Stimulated activated CD4-positive, alpha-beta T cell treated with anti-CD3 and anti-CD28 coated beads, Interleukin-15, amount 100 ng/mL, for 1 hour (primary cell): ENCODE results near the gene ATP4B.

ENCODE experiments used
- DNase-seq, 2 donors: peaks; one replicate each; pipeline ENCODE4 v3.0.0-alpha.2; 2020; ENCODE audit warnings: low read depth in 1 of 2, low spot score in 1 of 2

The ATP4B gene

GRCh38 chr13:113642563-113642962 is 15.4 kb downstream of the ATP4B start:
- DNase-seq: no peak

- DNase-seq: no peak
These were observed 16.6 kb downstream of the ATP4B start for GRCh38 chr13:113641426-113641825.

GRCh38 chr13:113639616-113640262 is 18.3 kb downstream of the ATP4B start:
- no peak for DNase-seq

GRCh38 chr13:113638806-113639205 is 19.2 kb downstream of the ATP4B start:
- no peak for DNase-seq

GRCh38 chr13:113638173-113638746 is 19.7 kb downstream of the ATP4B start:
- DNase-seq: no peak

DNA sequence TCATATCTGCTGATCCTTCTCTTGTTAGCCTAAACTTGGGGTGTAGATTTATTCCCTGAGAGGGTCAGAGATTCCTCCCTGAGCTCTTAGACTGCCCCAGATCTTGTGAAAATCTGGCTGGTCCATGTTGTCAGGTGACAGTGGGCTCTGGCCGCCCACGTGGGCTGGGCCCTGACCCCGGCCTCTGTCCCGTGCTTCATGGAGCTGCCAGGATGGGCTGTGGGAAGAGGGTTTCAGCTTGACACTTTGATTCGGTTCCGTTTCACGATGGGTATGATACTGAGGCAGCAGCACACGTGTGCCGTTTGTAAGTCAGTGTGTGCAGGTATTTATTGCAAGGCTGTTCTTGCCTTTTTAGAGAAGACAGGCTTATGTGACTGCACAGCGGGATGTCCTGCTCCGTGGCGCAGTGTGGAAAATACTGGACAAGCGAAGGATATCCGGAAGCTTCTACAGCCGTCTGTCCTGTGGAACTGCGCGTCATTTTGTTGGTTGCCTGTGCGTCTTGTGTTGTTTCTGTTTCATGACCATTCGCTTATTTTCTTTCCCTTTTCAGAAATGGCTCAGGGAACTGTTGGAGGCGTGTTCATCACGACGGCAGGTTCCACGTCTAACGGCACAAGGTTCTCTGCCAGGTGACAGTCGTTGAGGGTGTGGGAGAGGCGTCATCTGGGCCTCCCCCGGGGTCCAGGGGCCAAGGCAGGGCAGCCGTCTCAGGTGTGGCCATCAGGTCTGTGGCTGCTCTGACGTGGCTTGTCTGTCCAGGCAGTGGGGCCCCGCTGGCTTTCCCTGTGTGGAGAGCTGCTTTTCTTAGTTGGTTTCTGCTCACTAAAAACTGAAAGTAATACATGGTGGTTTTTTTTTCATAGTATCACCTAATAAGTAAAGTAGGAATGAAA is 20.5 kb downstream of the ATP4B start:
- no peak for DNase-seq

GRCh38 chr13:113636266-113636963 is 21.6 kb downstream of the ATP4B start:
- DNase-seq: no peak

DNA sequence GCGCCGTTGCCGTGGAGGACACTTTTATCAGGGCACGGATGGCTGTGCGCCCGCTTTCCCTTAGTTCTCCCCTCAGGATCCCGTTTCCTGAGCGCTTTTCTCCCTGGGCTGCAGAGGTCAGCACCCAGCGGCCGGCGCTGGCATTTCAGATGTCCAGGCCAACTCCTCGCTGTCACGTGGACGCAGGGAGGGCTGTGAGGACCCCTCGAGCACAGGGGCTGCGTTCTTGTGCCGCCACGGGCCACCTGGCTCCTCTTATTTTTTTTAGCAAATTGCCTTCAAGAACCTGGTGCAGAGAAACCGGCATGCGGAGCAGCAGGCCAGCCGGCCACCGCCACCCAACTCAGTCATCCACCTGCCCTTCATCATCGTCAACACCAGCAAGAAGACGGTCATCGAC is 22.3 kb downstream of the ATP4B start:
- no peak for DNase-seq

DNA sequence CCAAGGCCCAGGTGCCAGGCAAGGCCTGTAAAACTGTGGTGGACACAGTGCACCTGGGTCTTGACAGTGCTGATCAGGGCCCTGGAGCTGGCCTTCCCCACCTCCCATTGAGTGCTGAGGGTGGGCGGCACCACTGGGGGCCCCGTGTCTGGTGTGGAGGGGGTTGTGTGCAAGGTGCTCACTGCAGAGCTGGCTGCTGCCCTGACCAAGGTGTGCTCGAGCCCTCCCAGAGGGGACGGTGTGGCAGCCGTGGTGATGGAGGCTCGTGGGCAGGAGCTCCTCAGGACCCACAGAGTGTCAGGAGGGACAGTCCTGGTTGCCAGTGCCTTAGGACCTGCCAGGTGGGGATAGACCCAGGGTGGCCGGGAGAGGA is 23.0 kb downstream of the ATP4B start:
- no peak for DNase-seq

GRCh38 chr13:113634279-113635047 is 23.5 kb downstream of the ATP4B start:
- DNase-seq: no peak

DNA sequence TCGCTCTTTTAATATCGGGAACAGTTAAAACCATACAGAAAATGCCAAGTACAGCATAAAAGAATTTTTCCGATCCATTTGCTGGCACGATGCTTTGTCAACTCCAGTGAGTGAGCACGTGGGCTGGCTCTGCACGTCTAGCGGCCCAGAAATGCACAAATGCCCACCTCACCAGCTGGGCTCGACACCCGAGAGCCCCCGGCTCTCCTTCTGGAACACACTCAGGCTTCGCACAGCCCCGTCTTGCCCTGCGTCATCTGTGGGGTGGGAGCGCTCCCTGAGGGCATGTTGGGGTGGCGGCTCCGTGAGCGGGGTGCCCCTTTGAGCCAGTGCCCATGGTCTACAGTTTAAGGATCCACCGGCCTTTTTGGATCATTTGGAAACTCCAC is 24.5 kb downstream of the ATP4B start:
- no peak for DNase-seq

GRCh38 chr13:113632706-113633484 is 25.1 kb downstream of the ATP4B start:
- no peak for DNase-seq

GRCh38 chr13:113631341-113632095 is 26.5 kb downstream of the ATP4B start:
- DNase-seq: no peak

DNA sequence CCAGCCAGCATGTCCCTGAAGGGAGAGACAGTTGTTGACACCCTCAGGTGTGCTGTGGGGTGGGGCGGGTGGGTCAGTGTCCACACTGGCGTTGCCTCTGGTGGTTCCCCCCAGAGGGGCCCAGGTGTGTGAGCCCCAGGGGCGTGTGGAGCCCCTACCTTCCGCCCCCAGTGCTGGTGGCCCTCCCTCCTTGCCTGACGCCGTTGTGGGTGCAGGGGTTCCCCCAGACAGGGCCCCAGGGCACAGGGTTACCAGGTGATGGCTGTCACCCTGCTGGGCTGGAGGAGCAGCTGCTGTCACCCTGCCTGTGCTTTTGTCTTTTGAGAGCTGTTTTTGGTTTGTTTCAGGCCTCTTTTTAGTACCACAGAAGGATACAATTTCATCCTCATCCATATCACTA is 27.2 kb downstream of the ATP4B start:
- DNase-seq: no peak

GRCh38 chr13:113630296-113630695 is 27.7 kb downstream of the ATP4B start:
- no peak for DNase-seq

GRCh38 chr13:113629866-113630265 is 28.1 kb downstream of the ATP4B start:
- no peak for DNase-seq

DNA sequence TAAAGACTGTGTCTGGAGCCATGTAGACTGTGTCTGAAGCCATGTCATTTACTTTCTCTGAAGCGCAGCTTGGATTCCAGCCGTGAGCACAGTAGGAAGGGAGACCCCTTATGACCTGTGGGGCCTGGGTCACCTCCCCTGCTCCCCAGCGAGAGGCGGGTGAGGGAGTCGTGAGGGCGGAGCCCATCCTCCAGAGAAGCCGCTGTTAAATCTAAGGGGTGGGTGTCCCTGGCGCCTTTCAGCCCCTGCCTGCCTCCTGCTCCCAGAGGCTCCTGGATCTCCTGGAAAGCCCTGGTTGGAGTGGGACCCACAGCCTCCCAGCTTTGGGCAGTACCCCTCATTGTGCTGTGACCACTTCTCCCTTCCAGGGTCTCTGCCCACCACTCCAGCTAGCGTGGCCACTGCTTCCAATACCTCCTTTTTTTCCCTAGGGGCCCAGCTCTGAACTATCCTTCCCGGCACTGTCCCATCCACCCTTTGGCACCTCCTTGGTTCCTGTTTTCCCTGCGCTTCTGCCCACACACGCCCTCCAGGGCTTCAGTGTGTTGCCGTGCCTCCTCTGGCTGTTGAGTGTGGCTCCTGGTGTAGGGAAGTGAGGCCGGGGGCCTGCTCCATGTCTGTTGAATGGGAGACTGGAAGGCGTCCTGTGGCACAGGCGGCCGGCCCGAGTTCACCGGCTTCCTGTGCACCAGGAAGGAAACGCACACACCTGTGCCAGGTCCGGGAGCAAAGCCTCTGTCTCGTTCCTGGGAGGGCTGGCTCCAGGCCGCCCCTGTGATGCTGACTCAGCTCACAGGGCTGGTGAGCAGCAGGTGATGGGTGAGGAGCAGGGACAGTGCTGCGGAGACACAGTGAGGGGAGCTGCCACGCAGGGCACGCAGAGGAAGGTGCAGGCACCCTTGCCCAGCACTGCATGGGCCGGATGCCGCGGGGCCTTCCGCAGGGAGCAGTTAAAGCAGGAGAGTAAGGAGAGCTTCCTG is 29.4 kb downstream of the ATP4B start:
- DNase-seq: no peak

- no peak for DNase-seq
These were observed 30.9 kb downstream of the ATP4B start for GRCh38 chr13:113627136-113627535.
